Measurements from ENCODE around the gene KIF19.

- no peak for TF ChIP-seq POLR2A (IDR thresholded peaks at IDR 0.05)
- no peak for TF ChIP-seq CTCF (IDR thresholded peaks at IDR 0.05)
Measured at GRCh38 chr17:74299226-74300009, 26.6 kb upstream of the KIF19 start.
